ENCODE data around the gene RGS6. TPM values are rescaled to one million over a fixed set of nuclear protein-coding genes. Genes with fewer than 3 reads are reported as not detected.

The RGS6 gene
- total RNA-seq, 1 experiment from 2014 or later = not detected

DNA sequence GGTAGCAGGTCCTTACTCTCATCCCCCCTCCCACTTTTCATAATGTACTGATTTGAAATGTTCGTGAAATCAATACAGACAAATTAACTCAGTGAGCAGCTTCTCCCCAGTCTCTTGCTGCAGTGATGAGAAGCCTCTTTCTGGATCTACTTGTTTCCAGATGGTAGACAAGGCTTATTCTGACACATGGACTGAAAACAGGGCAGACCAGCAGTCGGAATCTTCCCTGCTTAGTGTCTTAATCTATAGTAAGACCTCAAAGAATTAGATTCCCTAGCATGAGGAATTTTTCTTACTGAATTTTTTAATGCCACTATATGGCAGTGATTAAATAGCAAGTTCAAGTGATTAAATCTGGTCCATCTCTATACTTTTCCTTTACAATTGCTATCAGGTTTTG lies 120.1 kb downstream of the RGS6 start:
- POLR2A ChIA-PET (ENCODE audit: unreplicated experiment) = no interaction called here
- intact Hi-C loops (cut with micrococcal nuclease) = no loop called here

DNA sequence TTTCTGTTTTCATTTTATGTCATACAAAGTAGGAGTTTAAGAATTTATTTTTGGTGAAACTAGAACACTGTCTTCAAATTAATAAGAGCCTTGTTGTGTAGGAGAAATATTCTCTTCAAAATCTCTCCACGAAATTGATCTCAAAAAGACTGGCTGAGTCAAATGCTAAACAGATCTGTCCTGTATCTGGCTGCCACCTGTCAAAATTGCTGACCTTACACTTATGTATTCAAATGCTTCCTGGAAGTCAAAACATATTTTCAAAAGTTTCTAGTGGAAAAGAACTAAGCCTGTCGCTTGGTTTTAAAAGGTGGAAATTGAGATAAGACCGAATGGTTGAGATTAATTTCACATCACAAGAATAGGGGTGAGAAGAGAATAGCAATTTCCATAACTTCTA lies 121.4 kb downstream of the RGS6 start:
- H3K27ac ChIP-seq (ENCODE audit: low read length) = no peak overlapping the region
- H3K36me3 ChIP-seq (ENCODE audit: low read depth, low read length) = no peaks in the 10 kb centered on the region
- ChIA-PET POLR2A (ENCODE audit: unreplicated experiment) (no interaction called here), CTCF (no interaction called here)
- TF ChIP-seq EZH2phosphoT487 (IDR thresholded peaks at IDR 0.05; ENCODE audit: borderline replicate concordance, low read length) = no peak
- TF ChIP-seq EZH2 (IDR thresholded peaks at IDR 0.05; ENCODE audit: low read length, unreplicated experiment) = no peak
- TF ChIP-seq, protein P1, sequence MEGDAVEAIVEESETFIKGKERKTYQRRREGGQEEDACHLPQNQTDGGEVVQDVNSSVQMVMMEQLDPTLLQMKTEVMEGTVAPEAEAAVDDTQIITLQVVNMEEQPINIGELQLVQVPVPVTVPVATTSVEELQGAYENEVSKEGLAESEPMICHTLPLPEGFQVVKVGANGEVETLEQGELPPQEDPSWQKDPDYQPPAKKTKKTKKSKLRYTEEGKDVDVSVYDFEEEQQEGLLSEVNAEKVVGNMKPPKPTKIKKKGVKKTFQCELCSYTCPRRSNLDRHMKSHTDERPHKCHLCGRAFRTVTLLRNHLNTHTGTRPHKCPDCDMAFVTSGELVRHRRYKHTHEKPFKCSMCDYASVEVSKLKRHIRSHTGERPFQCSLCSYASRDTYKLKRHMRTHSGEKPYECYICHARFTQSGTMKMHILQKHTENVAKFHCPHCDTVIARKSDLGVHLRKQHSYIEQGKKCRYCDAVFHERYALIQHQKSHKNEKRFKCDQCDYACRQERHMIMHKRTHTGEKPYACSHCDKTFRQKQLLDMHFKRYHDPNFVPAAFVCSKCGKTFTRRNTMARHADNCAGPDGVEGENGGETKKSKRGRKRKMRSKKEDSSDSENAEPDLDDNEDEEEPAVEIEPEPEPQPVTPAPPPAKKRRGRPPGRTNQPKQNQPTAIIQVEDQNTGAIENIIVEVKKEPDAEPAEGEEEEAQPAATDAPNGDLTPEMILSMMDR (conservative IDR thresholded peaks at IDR 0.05; ENCODE audit: low read depth, low read length) = no peak
- no peaks in the 10 kb centered on the region for H3K79me2 ChIP-seq (ENCODE audit: low read length)
- no peak overlapping the region for H2AFZ ChIP-seq (ENCODE audit: low read length)
- H3K4me1 ChIP-seq (ENCODE audit: insufficient read depth, low read length) = no peaks in the 10 kb centered on the region
- no peaks in the 10 kb centered on the region for H3K9me3 ChIP-seq (ENCODE audit: low read length)
- no peaks in the 10 kb centered on the region for H4K20me1 ChIP-seq (ENCODE audit: low read length)
- intact Hi-C loops (cut with micrococcal nuclease) = no loop called here
- no TSS peak for BruUV-seq (replicated peaks)
- peaks cover 85% of the 10 kb centered on the region for H3K27me3 ChIP-seq (ENCODE audit: low read length)
- no peak for ATAC-seq
- H3K9me2 ChIP-seq (replicated peaks; ENCODE audit: low read length) = no peaks in the 10 kb centered on the region
- no peaks in the 10 kb centered on the region for H3F3A ChIP-seq (ENCODE audit: low read length, unreplicated experiment)
- no peak for DNase-seq
- H3K4me3 ChIP-seq (ENCODE audit: low read length) = no peak overlapping the region
- H3K9ac ChIP-seq (ENCODE audit: low read length) = no peak overlapping the region
- H3K4me2 ChIP-seq (ENCODE audit: low read length) = no peak overlapping the region

More for the DNA sequence above, 120.1 kb downstream of the RGS6 start:
- TF ChIP-seq, protein P1 (conservative IDR thresholded peaks at IDR 0.05; ENCODE audit: low read depth, low read length) = no peak
- TF ChIP-seq EZH2 (IDR thresholded peaks at IDR 0.05; ENCODE audit: low read length, unreplicated experiment) (no peak), EZH2phosphoT487 (IDR thresholded peaks at IDR 0.05; ENCODE audit: borderline replicate concordance, low read length) (no peak)
- peaks cover 86% of the 10 kb centered on the region for H3K27me3 ChIP-seq (ENCODE audit: low read length)
- H3K9me2 ChIP-seq (replicated peaks; ENCODE audit: low read length) = no peaks in the 10 kb centered on the region
- no peaks in the 10 kb centered on the region for H3K36me3 ChIP-seq (ENCODE audit: low read depth, low read length)
- H3K4me1 ChIP-seq (ENCODE audit: insufficient read depth, low read length) = no peaks in the 10 kb centered on the region
- H3K4me3 ChIP-seq (ENCODE audit: low read length) = no peak overlapping the region
- H3F3A ChIP-seq (ENCODE audit: low read length, unreplicated experiment) = no peaks in the 10 kb centered on the region
- no peak overlapping the region for H3K9ac ChIP-seq (ENCODE audit: low read length)
- no peaks in the 10 kb centered on the region for H3K9me3 ChIP-seq (ENCODE audit: low read length)
- no peak overlapping the region for H2AFZ ChIP-seq (ENCODE audit: low read length)
- no peak overlapping the region for H3K4me2 ChIP-seq (ENCODE audit: low read length)
- H4K20me1 ChIP-seq (ENCODE audit: low read length) = no peaks in the 10 kb centered on the region
- CTCF ChIA-PET = no interaction called here
- DNase-seq (no peak), ATAC-seq (no peak)
- H3K27ac ChIP-seq (ENCODE audit: low read length) = no peak overlapping the region
- H3K79me2 ChIP-seq (ENCODE audit: low read length) = no peaks in the 10 kb centered on the region
- BruUV-seq (replicated peaks) = no TSS peak

DNA sequence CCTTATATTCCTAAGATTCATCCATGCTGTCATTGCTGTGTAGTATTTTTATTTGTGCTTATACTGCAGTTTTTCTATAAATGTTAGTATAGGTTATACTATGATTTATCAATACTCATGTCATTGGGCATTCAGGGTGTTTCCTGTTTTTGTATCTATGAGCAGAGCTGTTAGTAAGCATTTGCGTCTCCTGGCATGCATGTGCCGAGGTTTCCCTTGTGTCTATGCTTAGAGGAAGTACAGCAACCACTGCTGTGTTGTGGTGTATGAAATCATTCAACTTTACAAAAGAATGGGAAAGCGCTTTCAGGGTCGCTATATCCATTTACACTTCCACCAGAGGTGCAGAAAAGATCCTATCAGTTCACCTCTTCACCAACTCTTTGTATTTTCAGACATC lies 122.7 kb downstream of the RGS6 start:
- Histone ChIP-seq H3K27me3 (ENCODE audit: low read length) (peaks cover 84% of the 10 kb centered on the region), H3K36me3 (ENCODE audit: low read depth, low read length) (no peaks in the 10 kb centered on the region), H3K4me3 (ENCODE audit: low read length) (no peak overlapping the region), H4K20me1 (ENCODE audit: low read length) (no peaks in the 10 kb centered on the region), H3K79me2 (ENCODE audit: low read length) (no peaks in the 10 kb centered on the region), H3K9ac (ENCODE audit: low read length) (no peak overlapping the region), H3K4me2 (ENCODE audit: low read length) (no peak overlapping the region), H3K9me3 (ENCODE audit: low read length) (no peaks in the 10 kb centered on the region), H3K27ac (ENCODE audit: low read length) (no peak overlapping the region), H2AFZ (ENCODE audit: low read length) (no peak overlapping the region), H3K4me1 (ENCODE audit: insufficient read depth, low read length) (no peaks in the 10 kb centered on the region), H3F3A (ENCODE audit: low read length, unreplicated experiment) (no peaks in the 10 kb centered on the region), H3K9me2 (replicated peaks; ENCODE audit: low read length) (no peaks in the 10 kb centered on the region)
- ChIA-PET CTCF (no interaction called here), POLR2A (ENCODE audit: unreplicated experiment) (no interaction called here)
- ATAC-seq (no peak), DNase-seq (no peak)
- TF ChIP-seq, protein P1 (conservative IDR thresholded peaks at IDR 0.05; ENCODE audit: low read depth, low read length) = no peak
- TF ChIP-seq EZH2phosphoT487 (IDR thresholded peaks at IDR 0.05; ENCODE audit: borderline replicate concordance, low read length) (no peak), EZH2 (IDR thresholded peaks at IDR 0.05; ENCODE audit: low read length, unreplicated experiment) (no peak)
- intact Hi-C loops (cut with micrococcal nuclease) = no loop called here
- BruUV-seq (replicated peaks) = no TSS peak
